ENCODE data around the gene FOXS1.

Gene FOXS1

GRCh38 chr20:31845300-31845863 lies at the start of gene FOXS1:
Gene FOXS1 (minus strand): TSS chr20:31845604. CDS start chr20:31845542, 62 bp downstream.
- no peak for TF ChIP-seq CTCF (IDR thresholded peaks at IDR 0.05)
- no peaks in the 10 kb centered on the region for H3K9me3 ChIP-seq
- H3K27ac ChIP-seq = no peak within 1 kb of the TSS
- H3K27me3 ChIP-seq = peaks cover 28% of the 10 kb centered on the region
- H3K4me3 ChIP-seq (ENCODE audit: low read depth in 1 of 2, low read length in 1 of 2) = no peak within 1 kb of the TSS
- H3K4me1 ChIP-seq (ENCODE audit: control insufficient read depth in 1 of 2, insufficient read depth in 1 of 2, low read depth in 1 of 2, low read length in 1 of 2) = no peaks in the 10 kb centered on the region
- no peaks in the 10 kb centered on the region for H3K36me3 ChIP-seq

GRCh38 chr20:31890646-31891045 lies 45.2 kb upstream of the FOXS1 start:
- H3K27me3 ChIP-seq = no peaks in the 10 kb centered on the region
- no peak overlapping the region for H3K4me3 ChIP-seq (ENCODE audit: low read depth in 1 of 2, low read length in 1 of 2)
- H3K36me3 ChIP-seq = no peaks in the 10 kb centered on the region
- TF ChIP-seq CTCF (IDR thresholded peaks at IDR 0.05) = no peak
- H3K9me3 ChIP-seq = no peaks in the 10 kb centered on the region
- H3K4me1 ChIP-seq (ENCODE audit: control insufficient read depth in 1 of 2, insufficient read depth in 1 of 2, low read depth in 1 of 2, low read length in 1 of 2) = no peaks in the 10 kb centered on the region
- H3K27ac ChIP-seq = no peak overlapping the region

- H3K27ac ChIP-seq = no peak overlapping the region
- no peak for TF ChIP-seq CTCF (IDR thresholded peaks at IDR 0.05)
- peaks cover 9 to 12% of the 10 kb centered on the region in 2 experiments for H3K4me1 ChIP-seq (ENCODE audit: control insufficient read depth in 1 of 2, insufficient read depth in 1 of 2, low read depth in 1 of 2, low read length in 1 of 2)
- peaks cover 6% of the 10 kb centered on the region for H3K27me3 ChIP-seq
- no peaks in the 10 kb centered on the region for H3K36me3 ChIP-seq
- H3K9me3 ChIP-seq = no peaks in the 10 kb centered on the region
- no peak overlapping the region for H3K4me3 ChIP-seq (ENCODE audit: low read depth in 1 of 2, low read length in 1 of 2)
Measured at GRCh38 chr20:31883829-31884228, 38.4 kb upstream of the FOXS1 start.

- Histone ChIP-seq H3K9me3 (no peaks in the 10 kb centered on the region), H3K27me3 (peaks cover 16% of the 10 kb centered on the region), H3K36me3 (no peaks in the 10 kb centered on the region), H3K4me1 (ENCODE audit: control insufficient read depth in 1 of 2, insufficient read depth in 1 of 2, low read depth in 1 of 2, low read length in 1 of 2) (peaks cover 9 to 12% of the 10 kb centered on the region in 2 experiments), H3K27ac (no peak overlapping the region), H3K4me3 (ENCODE audit: low read depth in 1 of 2, low read length in 1 of 2) (no peak overlapping the region)
- TF ChIP-seq CTCF (IDR thresholded peaks at IDR 0.05) = no peak
Measured at GRCh38 chr20:31881945-31882344, 36.5 kb upstream of the FOXS1 start.

GRCh38 chr20:31879143-31879987 lies 34.0 kb upstream of the FOXS1 start:
- Histone ChIP-seq H3K27me3 (peaks cover 16% of the 10 kb centered on the region), H3K4me3 (ENCODE audit: low read depth in 1 of 2, low read length in 1 of 2) (peak overlapping the region; percentile 82 to 93), H3K27ac (peak overlapping the region; percentile 57), H3K4me1 (ENCODE audit: control insufficient read depth in 1 of 2, insufficient read depth in 1 of 2, low read depth in 1 of 2, low read length in 1 of 2) (peaks cover 18 to 23% of the 10 kb centered on the region in 2 experiments), H3K36me3 (no peaks in the 10 kb centered on the region), H3K9me3 (no peaks in the 10 kb centered on the region)
- TF ChIP-seq CTCF (IDR thresholded peaks at IDR 0.05) = peak; percentile 18
